Kidney tubule cell (primary cell): ENCODE measurements around the gene SHROOM1.
"Not testable (repeated sequence)": the region's sequence is repeated elsewhere in the genome, so short reads cannot be mapped to it uniquely, and the experiment has no call there.

Source experiments
- DNase-seq: peaks from one replicate; pipeline ENCODE4 v3.0.0-alpha.2; 2018; ENCODE audit warnings: low spot score

The SHROOM1 gene

GRCh38 chr5:132830436-132831094 is at the start of gene SHROOM1:
Gene SHROOM1 (minus strand): TSS chr5:132830647. CDS start chr5:132826140, 4,507 bp downstream.
- DNase-seq: peak; percentile 83

- DNase-seq: peak; percentile 81
These were observed 47.5 kb upstream of the SHROOM1 start for GRCh38 chr5:132877938-132878337.

- DNase-seq: no peak
These were observed 47.0 kb upstream of the SHROOM1 start for GRCh38 chr5:132877466-132877865.

GRCh38 chr5:132876020-132876759 is 45.7 kb upstream of the SHROOM1 start:
- peak; percentile 40 for DNase-seq

DNA sequence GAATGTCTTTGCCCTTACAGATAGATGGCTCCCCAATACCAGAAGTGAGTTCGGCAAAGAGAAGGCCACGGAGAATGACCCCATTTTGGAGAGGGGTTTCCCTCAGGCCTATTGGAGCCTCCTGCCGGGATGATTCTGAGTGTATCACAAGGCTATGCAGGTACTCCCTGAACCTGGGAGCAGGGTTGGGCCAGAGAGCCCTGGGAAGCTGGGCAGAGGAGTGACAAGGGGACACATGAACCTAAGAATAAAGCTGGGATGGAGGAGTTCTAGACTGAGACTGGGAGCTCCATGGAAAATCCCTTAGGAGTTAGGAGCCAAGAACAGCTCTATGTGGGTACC is 43.5 kb upstream of the SHROOM1 start:
- DNase-seq: no peak

DNA sequence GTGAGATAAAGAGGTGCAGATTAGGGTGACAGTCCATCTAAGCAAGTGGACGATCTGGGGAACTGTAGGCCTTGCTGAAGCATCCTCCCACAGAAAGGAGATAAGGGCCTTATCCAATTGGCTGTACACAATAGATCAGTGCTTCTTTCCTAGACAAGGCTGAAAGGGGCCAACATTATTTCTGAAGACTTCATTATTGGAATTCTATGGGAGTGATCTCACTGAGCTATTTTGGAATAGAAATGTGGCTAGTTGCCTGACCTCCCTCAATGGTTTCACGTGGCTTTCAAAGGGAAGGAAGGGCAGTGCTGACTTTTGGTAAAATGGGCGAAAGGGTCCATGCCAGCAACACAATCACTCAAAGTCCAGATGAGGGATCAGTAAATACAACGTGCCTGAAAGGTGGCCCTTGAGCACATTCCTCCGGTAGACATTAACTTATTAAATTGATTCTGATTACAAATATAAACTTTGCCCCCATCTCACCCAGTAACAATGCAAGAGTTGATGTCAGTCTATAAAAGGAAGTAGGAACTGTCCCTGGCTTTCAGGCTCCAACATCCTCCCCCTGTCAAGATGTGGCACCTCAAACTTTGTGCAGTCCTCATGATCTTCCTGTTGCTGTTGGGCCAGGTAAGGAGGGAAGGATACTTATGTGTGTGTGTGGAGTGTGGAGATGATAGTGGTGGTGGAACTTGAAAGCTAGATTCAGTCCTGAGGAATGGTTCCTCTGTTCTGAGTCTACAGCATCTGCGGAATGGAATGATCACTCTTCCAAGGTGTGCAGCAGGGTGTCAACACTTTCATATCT is 42.9 kb upstream of the SHROOM1 start, which contains the start of gene LEAP2:
LEAP2 (plus strand) TSS at position 550 of the 811 bp plus-strand sequence; CDS start at position 577, 27 bp downstream.
- DNase-seq: peak; percentile 59

- DNase-seq: no peak
These were observed 42.3 kb upstream of the SHROOM1 start for GRCh38 chr5:132872788-132873118.

DNA sequence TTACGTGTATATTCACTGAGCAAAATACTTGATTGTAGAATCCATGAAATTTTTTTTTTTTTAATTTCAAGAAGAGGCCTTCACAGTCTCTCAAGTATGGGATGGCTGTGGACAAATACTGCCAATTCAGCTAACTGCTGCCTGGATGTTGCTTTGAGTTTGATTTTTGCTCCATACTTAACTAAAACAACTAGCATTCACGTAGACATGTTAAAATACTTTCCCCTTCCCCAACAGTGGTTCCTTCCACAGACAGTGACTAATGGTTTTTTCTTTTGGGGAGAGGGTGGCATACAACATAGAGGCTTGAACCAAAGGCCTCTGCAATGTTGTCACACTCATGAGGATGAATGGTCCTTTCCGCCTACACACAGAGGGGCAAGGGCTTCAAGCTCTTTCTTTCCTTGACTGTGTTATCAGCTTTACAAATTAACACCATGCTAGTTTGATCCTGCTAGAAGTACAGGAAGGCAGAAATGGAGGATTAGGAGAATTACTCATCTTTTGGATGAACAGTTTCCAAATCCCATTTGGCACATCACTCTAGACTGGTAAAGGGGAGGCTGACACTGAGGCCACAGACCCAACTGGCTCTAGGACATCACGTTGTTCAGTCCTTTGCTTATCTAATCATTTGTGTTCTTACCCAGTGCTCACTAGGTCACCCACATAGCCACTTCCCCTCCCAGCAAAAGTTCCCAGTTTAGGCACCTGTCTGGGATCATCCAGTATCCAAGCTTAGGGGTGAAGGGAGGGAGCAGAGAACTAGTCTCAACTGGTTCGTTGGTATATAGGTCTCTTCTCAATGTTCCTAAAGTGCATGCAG is 41.2 kb upstream of the SHROOM1 start:
- DNase-seq: no peak

DNA sequence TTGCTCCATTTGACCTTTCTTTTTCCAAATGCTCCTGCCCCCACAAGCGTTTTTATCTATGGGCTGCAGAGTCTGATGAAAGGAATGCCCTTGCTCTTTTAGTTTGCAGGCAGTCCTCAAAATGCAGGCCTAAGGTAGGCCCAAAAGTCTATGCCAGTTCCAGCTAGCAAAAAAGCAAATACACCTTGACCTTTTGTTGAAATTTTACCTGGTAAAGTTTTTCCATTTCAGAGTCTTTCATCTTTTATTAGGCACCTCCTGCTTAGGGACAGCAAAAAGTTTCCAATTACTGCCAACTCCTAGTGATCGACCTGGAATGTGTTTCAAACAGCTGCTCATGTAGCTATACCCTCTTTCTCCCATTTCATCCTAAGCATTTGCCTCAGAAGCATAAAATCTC is 40.4 kb upstream of the SHROOM1 start:
- DNase-seq: no peak

DNA sequence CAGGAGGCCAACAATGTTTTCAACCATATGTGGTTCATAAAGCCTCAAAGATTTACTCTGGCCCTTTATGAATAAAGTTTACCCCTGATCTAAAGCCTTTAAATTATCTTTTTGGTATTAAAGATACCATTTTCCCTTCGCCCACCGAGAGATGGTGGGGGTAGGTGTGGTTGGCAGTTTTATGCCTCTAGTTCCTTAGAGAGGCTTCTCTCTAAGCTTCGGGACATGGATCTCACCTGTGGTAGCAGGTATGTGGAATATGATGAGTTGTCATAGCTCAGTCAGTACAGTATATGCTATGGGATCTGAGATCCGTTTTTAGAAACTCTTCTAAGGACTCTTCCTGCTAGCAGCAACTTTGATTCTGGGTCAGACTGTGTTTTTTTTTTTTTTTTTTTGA is 38.3 kb upstream of the SHROOM1 start:
- no peak for DNase-seq

- DNase-seq: no peak
These were observed 36.6 kb upstream of the SHROOM1 start for GRCh38 chr5:132867046-132867451.

- DNase-seq: peak; percentile 99
These were observed 36.0 kb upstream of the SHROOM1 start, which contains the start of the genes GDF9 and UQCRQ for GRCh38 chr5:132866342-132867045. Gene GDF9 (minus strand): TSS chr5:132866469. CDS start chr5:132864533, 1,936 bp downstream. Gene UQCRQ (plus strand): TSS chr5:132866642. CDS start chr5:132866882, 240 bp downstream.

- no peak for DNase-seq
These were observed 35.4 kb upstream of the SHROOM1 start for GRCh38 chr5:132865668-132866341.

DNA sequence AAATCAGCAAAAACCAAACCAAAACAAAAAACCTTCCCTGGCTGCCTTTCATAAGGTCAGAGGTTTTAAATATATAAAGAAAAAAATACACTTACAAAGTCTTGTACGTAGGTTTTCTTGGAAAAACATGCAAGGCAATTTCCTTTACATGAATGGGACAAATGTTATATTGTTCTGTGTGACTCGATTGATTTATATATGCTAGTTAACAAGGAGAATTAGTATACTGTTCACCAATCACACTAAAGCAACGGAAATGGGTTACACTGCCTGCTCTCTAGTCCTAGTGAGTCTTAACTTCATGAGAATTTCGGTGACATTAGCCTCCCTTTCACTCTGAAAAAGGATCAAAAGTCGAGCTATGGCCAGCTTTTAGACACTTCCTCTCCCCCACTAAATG is 30.3 kb upstream of the SHROOM1 start:
- DNase-seq: no peak

DNA sequence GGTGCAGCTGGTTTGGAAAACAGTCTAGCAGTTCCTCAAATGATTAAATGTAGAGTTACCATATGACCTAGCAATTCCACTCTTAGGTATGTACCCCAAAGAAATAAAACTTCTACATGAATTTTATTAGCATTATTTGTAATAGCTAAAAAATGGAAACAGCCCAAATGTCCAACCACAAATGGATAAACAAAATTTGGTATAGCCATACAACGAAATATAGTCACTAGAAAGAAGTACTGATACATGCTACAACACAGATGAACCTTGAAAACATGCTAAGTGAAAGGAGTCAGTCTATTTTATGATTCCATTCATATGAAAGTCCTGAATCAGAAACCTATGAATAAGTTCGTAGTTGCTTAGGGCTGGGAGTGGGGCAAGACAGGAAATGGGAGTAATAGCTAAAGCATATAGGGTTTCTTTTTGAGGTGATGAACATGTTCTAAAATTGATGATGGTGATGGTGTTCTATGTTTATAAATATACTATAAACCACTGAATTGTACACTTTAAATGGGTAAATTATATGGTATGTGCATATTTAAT is 29.5 kb upstream of the SHROOM1 start:
- DNase-seq: no peak

DNA sequence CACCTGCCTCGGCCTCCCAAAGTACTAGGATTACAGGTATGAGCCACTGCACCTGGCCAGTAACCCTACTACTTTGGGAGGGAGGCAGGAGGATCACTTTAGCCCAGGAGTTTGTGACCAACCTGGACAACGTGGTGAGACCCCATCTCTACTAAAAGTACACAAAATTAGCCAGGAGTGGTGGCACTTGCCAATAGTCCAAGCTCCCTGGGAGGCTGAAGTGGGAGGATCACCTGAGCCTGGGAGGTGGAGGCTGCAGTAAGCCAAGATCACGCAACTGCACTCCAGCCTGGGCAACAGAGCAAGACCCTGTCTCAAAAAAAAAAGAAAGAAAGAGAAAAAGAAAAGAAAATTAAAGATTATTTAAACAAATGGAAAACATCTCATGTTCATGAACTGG is 25.6 kb upstream of the SHROOM1 start:
- DNase-seq: no peak

- not testable (repeated sequence) for DNase-seq
These were observed 24.5 kb upstream of the SHROOM1 start for GRCh38 chr5:132854992-132855391.

DNA sequence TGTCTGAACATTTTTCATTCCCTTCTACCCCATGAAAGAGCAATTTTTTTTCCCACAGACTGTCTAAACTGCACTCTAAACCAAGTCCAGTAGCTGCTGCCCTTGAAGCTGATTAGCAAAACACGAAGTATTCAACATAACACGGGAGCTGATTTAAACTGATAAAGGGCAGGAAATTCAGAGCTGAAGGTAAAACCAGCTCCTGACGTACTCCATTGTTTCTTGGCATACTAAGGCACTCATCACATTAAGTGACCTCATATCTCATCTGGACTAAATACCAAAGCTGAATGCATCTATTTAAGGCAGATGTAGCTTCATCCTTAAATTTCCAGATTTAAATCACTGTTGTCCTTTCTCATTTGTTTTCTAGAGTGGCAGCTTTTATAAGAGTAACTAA is 23.9 kb upstream of the SHROOM1 start:
- DNase-seq: no peak

DNA sequence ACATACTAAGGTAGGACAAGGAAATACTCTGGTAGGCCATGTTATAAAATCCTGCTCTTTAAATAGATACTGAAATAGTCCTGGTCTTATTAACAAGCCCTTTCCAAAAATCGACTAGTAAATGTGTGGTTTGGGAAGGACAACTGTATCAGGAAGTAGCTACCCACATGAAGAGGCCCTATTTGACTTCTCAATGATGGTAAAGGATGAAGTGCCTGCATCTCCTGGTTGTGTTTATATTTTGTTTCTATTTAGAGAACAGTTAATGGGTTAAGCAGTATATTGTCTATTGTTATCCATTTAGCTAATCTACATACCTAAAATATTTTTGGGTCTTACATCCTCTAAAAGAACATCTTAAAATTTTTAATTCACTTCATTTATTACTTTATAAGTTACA is 23.3 kb upstream of the SHROOM1 start:
- no peak for DNase-seq

DNA sequence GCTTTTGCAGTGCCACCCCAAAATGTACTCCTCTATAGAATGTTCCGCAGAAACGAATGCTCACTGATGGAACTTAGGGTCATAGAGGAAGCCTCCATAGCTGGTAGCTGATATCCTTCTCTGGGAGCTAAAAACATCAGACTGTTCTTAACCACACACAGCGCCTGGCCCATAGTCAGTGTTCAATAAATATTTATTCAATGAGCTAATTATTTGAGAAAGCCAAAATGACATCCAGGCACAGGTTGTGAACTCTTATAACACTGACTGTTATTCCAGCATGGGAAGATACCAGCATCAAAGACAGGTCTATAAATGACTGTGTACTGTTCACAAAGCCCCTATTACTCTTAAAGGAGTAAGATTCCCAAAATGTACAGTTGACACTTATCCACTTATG is 22.9 kb upstream of the SHROOM1 start:
- no peak for DNase-seq
